ENCODE results near the gene EFCAB6.

EFCAB6 gene

GRCh38 chr22:43819421-43819921 is 7.4 kb upstream of the EFCAB6 start:
- TF ChIP-seq POLR2A (IDR thresholded peaks at IDR 0.05; ENCODE audit: low read depth, low read length) (no peak), TAF1 (IDR thresholded peaks at IDR 0.05; ENCODE audit: borderline replicate concordance, low read depth, low read length) (no peak), POLR2AphosphoS5 (IDR thresholded peaks at IDR 0.05; ENCODE audit: low read depth, low read length) (no peak)
- DNase-seq (ENCODE audit: insufficient read length) (no peak), FAIRE-seq (no peak)

- no peak for TF ChIP-seq POLR2AphosphoS5 (IDR thresholded peaks at IDR 0.05; ENCODE audit: low read depth, low read length)
- TF ChIP-seq POLR2A (IDR thresholded peaks at IDR 0.05; ENCODE audit: low read depth, low read length) = no peak
- TF ChIP-seq TAF1 (IDR thresholded peaks at IDR 0.05; ENCODE audit: borderline replicate concordance, low read depth, low read length) = no peak
- no peak for DNase-seq (ENCODE audit: insufficient read length)
Measured at GRCh38 chr22:43818981-43819380, 6.9 kb upstream of the EFCAB6 start.

GRCh38 chr22:43817402-43817801 is 5.3 kb upstream of the EFCAB6 start:
- FAIRE-seq = no peak
- TF ChIP-seq POLR2A (IDR thresholded peaks at IDR 0.05; ENCODE audit: low read depth, low read length) (no peak), POLR2AphosphoS5 (IDR thresholded peaks at IDR 0.05; ENCODE audit: low read depth, low read length) (no peak), TAF1 (IDR thresholded peaks at IDR 0.05; ENCODE audit: borderline replicate concordance, low read depth, low read length) (no peak)
- no peak for DNase-seq (ENCODE audit: insufficient read length)

More at GRCh38 chr22:43818981-43819380, 6.9 kb upstream of the EFCAB6 start:
- no peak for FAIRE-seq

GRCh38 chr22:43814264-43814663 is 2.2 kb upstream of the EFCAB6 start:
- no peak for FAIRE-seq
- DNase-seq (ENCODE audit: insufficient read length) = no peak
- TF ChIP-seq TAF1 (IDR thresholded peaks at IDR 0.05; ENCODE audit: borderline replicate concordance, low read depth, low read length) = no peak

- DNase-seq (ENCODE audit: insufficient read length) (no peak), FAIRE-seq (peak; percentile 84)
- no peak for TF ChIP-seq TAF1 (IDR thresholded peaks at IDR 0.05; ENCODE audit: borderline replicate concordance, low read depth, low read length)
- TF ChIP-seq POLR2AphosphoS5 (IDR thresholded peaks at IDR 0.05; ENCODE audit: low read depth, low read length) = no peak; the same call in 1 of the 2 replicates
- no peak for TF ChIP-seq POLR2A (IDR thresholded peaks at IDR 0.05; ENCODE audit: low read depth, low read length)
Measured at GRCh38 chr22:43812890-43813289, 785 bp upstream of the EFCAB6 start.

- no peak for TF ChIP-seq TAF1 (IDR thresholded peaks at IDR 0.05; ENCODE audit: borderline replicate concordance, low read depth, low read length)
- TF ChIP-seq POLR2A (IDR thresholded peaks at IDR 0.05; ENCODE audit: low read depth, low read length) = no peak
- TF ChIP-seq POLR2AphosphoS5 (IDR thresholded peaks at IDR 0.05; ENCODE audit: low read depth, low read length) = no peak
- FAIRE-seq = no peak
- DNase-seq (ENCODE audit: insufficient read length) = no peak
Measured at GRCh38 chr22:43811777-43812148, 342 bp downstream of the EFCAB6 start.

- DNase-seq (ENCODE audit: insufficient read length) (no peak), FAIRE-seq (peak; percentile 44)
- no peak for TF ChIP-seq POLR2AphosphoS5 (IDR thresholded peaks at IDR 0.05; ENCODE audit: low read depth, low read length)
- no peak for TF ChIP-seq POLR2A (IDR thresholded peaks at IDR 0.05; ENCODE audit: low read depth, low read length)
- no peak for TF ChIP-seq TAF1 (IDR thresholded peaks at IDR 0.05; ENCODE audit: borderline replicate concordance, low read depth, low read length)
Measured at GRCh38 chr22:43802897-43803495, 9.1 kb downstream of the EFCAB6 start.

GRCh38 chr22:43800970-43801369 is 11.1 kb downstream of the EFCAB6 start:
- no peak for FAIRE-seq
- TF ChIP-seq TAF1 (IDR thresholded peaks at IDR 0.05; ENCODE audit: borderline replicate concordance, low read depth, low read length) (no peak), POLR2AphosphoS5 (IDR thresholded peaks at IDR 0.05; ENCODE audit: low read depth, low read length) (no peak), POLR2A (IDR thresholded peaks at IDR 0.05; ENCODE audit: low read depth, low read length) (no peak)
- no peak for DNase-seq (ENCODE audit: insufficient read length)

GRCh38 chr22:43798492-43798891 is 13.6 kb downstream of the EFCAB6 start:
- no peak for TF ChIP-seq POLR2A (IDR thresholded peaks at IDR 0.05; ENCODE audit: low read depth, low read length)
- TF ChIP-seq TAF1 (IDR thresholded peaks at IDR 0.05; ENCODE audit: borderline replicate concordance, low read depth, low read length) = no peak
- TF ChIP-seq POLR2AphosphoS5 (IDR thresholded peaks at IDR 0.05; ENCODE audit: low read depth, low read length) = no peak
- FAIRE-seq (peak; percentile 76), DNase-seq (ENCODE audit: insufficient read length) (no peak)

- no peak for DNase-seq (ENCODE audit: insufficient read length)
- no peak for TF ChIP-seq POLR2AphosphoS5 (IDR thresholded peaks at IDR 0.05; ENCODE audit: low read depth, low read length)
- no peak for TF ChIP-seq POLR2A (IDR thresholded peaks at IDR 0.05; ENCODE audit: low read depth, low read length)
- TF ChIP-seq TAF1 (IDR thresholded peaks at IDR 0.05; ENCODE audit: borderline replicate concordance, low read depth, low read length) = no peak
- no peak for FAIRE-seq
Measured at GRCh38 chr22:43796567-43796966, 15.5 kb downstream of the EFCAB6 start.

- FAIRE-seq (no peak), DNase-seq (ENCODE audit: insufficient read length) (no peak)
- TF ChIP-seq TAF1 (IDR thresholded peaks at IDR 0.05; ENCODE audit: borderline replicate concordance, low read depth, low read length) = no peak
- no peak for TF ChIP-seq POLR2A (IDR thresholded peaks at IDR 0.05; ENCODE audit: low read depth, low read length)
- TF ChIP-seq POLR2AphosphoS5 (IDR thresholded peaks at IDR 0.05; ENCODE audit: low read depth, low read length) = no peak
Measured at GRCh38 chr22:43795320-43795719, 16.8 kb downstream of the EFCAB6 start.

- FAIRE-seq (no peak), DNase-seq (ENCODE audit: insufficient read length) (no peak)
Measured at GRCh38 chr22:43792905-43793304, 19.2 kb downstream of the EFCAB6 start.

More at GRCh38 chr22:43792905-43793304, 19.2 kb downstream of the EFCAB6 start:
- TF ChIP-seq TAF1 (IDR thresholded peaks at IDR 0.05; ENCODE audit: borderline replicate concordance, low read depth, low read length) (no peak), POLR2AphosphoS5 (IDR thresholded peaks at IDR 0.05; ENCODE audit: low read depth, low read length) (no peak), POLR2A (IDR thresholded peaks at IDR 0.05; ENCODE audit: low read depth, low read length) (no peak)
